ENCODE measurements around the gene ZNF74.
"Not testable (repeated sequence)": the region's sequence is repeated elsewhere in the genome, so short reads cannot be mapped to it uniquely, and the experiment has no call there.

ZNF74 gene

DNA sequence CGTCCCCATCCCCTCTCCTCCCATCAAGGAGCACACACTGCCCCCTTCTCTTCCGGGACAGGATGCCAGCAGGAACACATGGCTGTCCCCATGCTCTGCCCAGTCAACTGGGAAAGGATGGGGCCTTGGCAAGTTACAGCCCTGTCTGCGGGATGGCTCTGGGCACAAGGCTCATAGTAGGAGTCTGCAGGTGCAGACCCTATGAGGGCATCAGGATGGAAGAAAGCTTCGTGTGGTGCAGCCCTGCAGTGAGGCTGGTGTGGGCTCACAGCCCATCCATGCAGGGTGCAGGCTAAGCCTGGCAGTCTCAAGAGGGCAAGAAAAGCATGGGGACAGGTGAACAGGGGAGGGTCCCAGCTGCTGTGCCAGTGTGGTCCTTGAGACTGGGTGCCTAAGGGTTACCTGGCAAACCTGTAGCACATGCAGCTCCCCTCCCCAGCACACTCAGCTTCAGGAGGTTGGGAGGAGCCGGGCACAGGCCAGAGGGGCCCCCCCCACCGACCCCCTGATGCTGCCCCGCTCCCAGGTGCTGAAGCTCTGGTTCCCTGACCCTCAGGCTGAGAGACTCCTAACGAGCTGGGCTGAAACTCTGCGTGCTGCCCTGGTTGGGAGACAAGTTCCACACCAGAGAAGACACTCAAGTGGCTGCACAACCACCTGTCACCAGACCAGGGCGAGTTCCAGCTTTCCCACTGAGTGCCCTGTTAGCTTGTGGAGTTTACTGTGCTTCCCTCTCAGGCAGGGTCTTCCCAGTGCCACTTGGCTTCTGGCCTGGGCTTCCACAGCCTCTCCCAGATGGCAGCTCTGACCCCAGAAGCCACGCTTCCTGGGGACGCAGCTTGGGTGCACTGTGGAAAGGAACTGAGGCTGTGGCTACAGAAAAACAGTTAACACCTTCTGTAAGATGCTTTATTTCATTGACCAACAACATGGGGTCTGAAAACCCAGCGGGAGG lies 47.0 kb downstream of the ZNF74 start:
- in situ Hi-C loops (cut with MboI; ENCODE audit: low sequenced_read_pairs) = no loop called here

DNA sequence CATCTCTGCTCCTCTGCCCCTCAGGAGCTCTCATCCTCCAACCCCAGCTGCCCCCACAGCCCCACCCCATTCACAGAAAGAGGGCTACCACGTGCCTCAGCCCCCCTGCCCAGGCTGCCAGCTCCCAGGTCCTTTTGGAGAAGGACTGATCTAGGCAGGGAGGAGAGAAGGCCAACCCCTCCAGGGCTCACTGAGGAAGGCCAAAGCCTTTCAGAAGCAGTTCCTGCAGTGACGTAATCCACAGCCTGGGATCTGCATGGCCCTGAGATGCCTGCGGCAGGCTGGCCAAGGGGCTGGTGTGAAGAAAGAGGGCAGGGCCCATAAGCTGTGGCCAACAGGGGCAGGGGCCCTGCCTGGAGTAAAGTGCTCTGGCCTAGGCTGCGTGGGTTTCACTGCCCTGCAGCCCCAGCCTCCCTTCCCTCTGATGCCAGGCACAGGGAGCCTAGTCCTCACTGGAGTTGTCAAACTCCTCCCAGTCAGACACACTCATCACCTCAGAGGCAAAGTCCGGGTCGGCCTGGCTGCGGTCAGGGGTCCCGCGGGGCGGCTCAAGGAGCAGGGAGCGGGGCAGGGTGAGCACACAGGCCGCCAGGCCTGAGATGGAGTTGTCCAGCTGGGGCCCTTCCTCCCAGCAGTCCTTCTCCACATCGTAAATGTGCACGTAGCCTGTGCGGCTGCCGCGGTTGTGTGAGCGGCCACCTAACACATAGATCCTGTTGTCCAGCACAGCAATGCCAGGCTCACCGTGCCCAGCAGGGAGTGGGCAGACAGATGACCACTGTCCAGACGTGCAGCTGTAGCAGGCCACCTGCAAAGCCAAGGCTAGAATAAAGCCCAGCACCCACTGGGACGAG lies 47.9 kb downstream of the ZNF74 start:
- in situ Hi-C loops (cut with MboI; ENCODE audit: low sequenced_read_pairs) = no loop called here

DNA sequence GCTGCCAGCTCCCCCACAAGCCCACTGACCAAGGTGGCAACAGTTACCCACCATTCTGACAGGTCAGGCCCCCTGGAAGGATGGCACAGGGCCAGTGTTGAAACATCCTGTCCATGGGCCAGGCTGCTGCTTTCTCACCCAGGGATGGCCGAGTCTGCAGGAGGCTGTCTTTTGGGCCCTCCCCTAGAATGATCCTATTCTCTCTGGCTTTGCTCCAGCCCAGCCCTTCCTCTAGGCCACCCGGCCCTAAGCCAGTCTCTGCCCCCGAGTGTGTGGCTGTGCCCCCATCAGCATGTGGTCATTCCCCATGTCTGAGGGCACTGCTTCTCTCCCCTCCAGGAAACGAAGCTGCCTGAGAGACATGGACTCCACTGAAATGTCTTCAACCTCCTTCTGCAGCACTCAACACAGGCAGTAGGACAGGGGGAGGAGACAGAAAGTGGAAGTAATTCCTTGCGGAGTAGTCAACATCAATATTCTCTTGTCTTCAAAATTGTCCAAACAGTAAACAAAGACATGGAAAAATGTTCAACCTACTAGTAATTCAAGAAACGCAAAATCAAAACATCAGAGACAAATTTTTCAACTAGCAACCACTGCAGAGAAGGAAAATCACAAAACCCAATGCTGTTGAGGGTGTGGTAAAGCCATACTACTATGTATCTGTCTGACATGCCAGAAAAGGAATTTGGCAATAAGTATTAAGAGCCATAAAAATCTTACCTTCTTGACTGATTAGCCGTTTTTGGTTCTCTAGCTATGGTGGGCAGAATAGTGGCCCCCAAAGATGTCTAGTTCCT lies 48.7 kb downstream of the ZNF74 start:
- in situ Hi-C loops (cut with MboI; ENCODE audit: low sequenced_read_pairs) = no loop called here

DNA sequence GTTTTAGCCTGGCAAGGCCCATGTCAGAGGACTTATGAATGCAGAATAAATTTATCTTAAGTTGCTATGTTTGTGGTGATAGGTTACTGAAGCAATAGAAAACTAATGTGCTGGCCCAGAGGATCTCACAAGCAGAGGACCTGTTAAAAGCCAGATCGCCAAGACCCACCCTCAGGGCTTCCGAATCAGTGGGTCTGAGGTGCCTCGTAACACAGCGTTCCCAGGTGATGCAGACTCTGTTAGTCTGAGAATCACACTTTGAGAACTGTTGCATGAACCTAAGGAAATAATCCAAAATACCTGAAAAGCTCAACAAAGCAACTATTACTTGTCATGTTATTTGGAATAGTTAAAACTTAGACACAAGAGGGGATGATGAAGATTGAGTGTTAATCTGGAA lies 50.4 kb downstream of the ZNF74 start:
- in situ Hi-C loops (cut with MboI; ENCODE audit: low sequenced_read_pairs) = no loop called here

DNA sequence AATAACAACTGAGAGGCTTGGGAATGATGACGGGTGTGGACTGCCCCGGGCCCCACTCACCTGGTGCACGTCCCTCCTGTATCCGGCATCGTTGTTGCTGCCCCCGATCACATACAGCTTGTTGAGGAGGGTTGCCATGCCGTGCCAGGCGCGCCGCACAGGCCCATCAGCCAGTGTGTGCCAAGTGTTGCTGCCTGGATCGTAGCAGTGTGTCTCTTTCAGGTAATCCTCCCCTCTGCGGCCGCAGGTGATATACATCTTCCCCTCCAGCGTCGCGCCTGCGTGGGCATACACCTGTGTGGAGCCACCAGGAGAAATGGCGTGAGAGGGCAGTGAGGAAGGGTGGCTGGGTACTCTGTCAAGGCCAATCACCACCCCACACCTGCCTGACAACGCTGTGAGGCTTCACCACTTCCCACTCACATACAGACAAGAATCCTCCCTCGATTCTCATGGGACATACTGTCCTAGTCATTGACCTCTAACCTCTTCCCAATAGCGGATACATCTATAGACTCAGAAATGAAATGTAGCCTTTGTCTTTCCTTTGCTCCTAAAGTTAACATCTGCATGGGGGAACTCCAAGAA lies 52.5 kb downstream of the ZNF74 start:
- in situ Hi-C loops (cut with MboI; ENCODE audit: low sequenced_read_pairs) = no loop called here

DNA sequence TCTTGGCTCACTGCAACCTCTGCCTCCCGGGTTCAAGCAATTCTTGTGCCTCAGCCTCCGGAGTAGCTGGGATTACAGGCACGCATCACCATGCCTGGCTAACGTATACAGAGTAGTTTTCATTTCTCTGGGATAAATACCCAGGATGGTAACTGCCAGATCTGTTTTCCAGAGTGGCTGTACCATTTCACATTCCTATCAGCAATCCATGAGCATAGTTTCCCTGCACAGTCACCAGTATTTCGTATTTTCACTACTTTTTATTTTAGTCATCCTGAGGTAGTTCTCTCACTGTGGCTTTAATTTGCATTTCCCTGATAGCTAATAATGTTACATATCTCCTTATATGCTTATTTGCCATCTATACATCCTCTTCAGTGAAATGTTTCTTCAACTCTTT lies 54.7 kb downstream of the ZNF74 start:
- in situ Hi-C loops (cut with MboI; ENCODE audit: low sequenced_read_pairs) = no loop called here

DNA sequence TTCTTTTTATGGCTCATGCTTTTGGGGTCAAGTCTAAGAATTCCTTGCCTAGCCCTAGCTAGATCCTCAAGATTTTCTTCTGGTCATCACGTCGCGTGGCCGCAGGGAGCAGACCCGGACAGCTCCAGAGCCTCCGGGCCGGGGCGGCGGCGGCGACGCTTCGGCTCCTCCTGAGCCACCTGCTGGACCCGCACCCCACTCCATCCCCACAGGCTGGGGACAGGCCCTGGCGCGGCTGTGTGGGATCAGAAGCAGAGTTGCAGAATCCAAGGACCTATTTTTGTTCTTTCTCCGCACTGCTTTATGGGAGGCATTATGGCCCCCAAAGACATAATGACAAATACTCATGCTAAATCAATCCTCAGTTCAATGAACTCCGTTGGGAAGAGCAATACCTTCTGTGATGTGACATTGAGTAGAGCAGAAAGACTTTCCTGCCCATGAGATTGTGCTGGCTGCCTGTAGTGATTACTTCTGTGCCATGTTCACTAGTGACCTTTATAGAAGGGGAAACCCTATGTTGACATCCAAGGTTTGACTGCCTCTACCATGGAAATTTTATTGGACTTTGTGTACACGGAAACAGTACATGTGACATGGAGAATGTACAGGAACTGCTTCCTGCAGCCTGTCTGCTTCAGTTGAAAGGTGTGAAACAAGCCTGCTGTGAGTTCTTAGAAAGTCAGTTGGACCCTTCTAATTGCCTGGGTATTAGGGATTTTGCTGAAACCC lies 56.0 kb downstream of the ZNF74 start:
- in situ Hi-C loops (cut with MboI; ENCODE audit: low sequenced_read_pairs) = no loop called here

DNA sequence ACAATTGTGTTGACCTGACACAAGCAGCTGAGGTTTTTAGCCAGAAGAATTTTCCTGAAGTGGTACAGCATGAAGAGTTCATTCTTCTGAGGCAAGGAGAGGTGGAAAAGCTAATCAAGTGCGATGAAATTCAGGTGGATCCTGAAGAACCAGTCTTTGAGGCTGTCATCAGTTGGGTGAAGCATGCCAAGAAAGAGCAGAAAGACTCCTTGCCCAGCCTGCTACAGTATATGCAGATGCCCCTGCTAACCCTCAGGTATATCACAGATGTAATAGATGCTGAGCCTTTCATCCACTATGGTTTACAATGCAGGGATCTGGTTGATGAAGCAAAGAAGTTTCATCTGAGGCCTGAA lies 56.6 kb downstream of the ZNF74 start:
- in situ Hi-C loops (cut with MboI; ENCODE audit: low sequenced_read_pairs) = no loop called here

DNA sequence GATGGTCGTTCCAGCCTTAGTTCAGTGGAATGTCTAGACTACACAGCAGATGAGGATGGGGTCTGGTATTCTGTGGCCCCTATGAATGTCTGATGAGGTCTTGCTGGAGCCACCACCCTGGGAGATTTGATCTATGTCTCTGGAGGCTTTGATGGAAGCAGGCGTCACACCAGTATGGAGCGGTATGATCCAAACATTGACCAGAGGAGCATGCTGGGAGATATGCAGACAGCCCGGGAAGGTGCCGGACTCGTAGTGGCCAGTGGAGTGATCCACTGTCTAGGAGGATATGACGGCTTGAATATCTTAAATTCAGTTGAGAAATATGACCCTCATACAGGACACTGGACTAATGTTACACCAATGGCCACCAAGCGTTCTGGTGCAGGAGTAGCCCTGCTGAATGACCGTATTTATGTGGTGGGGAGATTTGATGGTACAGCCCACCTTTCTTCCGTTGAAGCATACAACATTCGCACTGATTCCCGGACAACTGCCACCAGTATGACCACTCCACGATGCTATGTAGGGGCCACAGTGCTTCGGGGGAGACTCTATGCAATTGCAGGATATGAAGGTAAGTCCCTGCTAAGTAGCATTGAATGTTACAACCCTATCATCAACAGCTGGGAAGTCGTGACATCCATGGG lies 57.3 kb downstream of the ZNF74 start:
- in situ Hi-C loops (cut with MboI; ENCODE audit: low sequenced_read_pairs) = not testable (repeated sequence)

DNA sequence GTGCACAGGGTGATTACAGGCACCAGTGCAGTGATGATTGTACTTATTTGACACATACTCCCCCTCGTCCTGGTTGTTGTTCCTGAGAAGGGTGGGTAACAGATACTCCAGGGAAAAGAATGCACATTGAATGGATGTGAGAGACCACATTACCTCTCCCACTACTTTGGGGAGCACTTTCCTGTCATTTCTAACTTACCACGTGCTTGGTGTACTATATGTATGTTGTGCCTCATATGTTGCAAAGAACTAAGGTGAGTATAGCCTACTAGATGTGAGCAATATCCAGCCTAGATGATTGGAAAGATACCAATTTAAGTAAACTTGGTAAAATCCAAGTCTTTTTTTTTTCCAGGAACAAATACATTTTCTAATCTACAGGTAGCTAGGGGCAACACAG lies 58.0 kb downstream of the ZNF74 start:
- in situ Hi-C loops (cut with MboI; ENCODE audit: low sequenced_read_pairs) = no loop called here

DNA sequence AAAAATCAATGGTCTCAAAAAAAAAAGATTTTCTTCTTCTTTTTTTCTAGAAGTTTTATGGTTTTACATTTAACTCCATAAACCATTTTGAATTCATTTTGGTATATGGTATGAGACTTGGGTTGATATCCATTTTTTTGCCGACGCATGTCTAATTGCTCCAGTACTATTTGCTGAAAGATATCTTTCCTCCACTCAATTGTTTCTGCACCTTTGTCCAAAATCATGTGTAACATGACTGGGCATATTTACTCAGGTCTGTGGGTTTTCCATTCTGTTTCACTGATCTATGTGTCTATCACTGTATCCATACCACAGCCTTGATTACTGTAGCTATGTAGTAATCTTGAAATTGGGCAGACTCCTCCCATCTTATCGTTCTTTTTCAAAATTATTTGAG lies 59.3 kb downstream of the ZNF74 start:
- in situ Hi-C loops (cut with MboI; ENCODE audit: low sequenced_read_pairs) = no loop called here

DNA sequence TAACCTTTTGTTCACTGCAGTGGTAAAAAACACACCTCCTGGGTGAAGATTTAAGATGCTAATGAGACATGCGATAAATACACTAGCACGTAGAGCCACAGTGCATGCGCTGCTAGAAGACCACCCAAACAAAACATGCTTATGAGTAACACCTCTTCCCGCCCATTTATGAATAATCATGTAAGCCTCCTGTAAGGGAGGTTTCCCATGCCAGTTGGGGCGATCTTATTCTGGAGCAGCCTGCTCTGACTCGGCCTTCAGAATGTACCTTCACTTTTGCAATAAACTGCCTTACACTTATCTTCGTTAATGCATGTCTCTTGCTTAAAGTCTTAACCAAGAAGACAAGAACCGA lies 61.7 kb downstream of the ZNF74 start:
- in situ Hi-C loops (cut with MboI; ENCODE audit: low sequenced_read_pairs) = no loop called here

DNA sequence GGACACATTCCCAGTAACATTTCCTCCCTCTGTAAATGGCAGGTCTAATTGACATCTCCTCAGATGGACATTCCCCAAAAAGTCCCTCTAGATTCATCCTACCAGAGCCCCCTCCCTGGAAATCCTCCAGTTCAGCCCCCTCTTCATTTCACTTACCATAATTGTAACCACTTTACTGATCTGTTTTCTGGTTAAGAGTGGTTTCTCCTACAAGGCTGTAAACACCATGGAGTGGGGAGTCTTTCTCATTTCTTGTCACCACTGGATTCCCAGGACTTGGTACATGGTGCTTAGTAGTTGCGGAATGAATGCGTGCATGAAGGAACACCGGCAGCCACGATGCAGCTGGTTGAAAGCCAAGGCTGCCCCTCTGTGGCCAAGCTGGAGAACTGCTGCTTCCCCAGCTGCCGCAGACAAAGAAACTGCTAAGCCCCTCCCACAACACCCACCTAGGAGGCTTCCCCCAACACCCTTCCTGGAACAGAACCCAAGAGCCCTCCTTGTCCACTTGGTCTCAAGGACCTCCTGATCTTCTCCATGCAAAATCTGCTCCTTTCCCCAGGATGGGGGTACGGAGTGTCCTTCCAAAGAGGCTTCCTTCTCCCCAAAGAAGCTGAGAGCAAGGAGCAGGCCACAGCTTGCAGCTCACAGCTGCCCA lies 62.2 kb downstream of the ZNF74 start:
- in situ Hi-C loops (cut with MboI; ENCODE audit: low sequenced_read_pairs) = no loop called here

DNA sequence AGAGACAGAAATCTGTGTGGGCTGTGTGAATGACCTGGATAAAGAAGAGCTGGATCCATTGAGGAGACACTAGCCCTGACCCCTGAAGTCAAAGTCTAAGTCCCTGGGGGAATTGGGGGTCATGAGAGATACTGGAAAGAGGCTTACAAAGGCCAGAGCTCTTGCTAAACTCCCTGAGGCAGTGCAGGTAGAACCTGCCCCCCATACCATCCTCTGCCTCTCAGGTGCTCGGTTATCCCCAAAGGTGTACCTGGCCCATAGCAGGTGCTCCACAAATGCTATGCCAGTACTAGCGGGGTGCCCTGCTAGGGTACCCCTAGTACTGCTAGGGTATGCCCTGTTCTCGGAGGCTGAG lies 62.7 kb downstream of the ZNF74 start:
- in situ Hi-C loops (cut with MboI; ENCODE audit: low sequenced_read_pairs) = no loop called here

DNA sequence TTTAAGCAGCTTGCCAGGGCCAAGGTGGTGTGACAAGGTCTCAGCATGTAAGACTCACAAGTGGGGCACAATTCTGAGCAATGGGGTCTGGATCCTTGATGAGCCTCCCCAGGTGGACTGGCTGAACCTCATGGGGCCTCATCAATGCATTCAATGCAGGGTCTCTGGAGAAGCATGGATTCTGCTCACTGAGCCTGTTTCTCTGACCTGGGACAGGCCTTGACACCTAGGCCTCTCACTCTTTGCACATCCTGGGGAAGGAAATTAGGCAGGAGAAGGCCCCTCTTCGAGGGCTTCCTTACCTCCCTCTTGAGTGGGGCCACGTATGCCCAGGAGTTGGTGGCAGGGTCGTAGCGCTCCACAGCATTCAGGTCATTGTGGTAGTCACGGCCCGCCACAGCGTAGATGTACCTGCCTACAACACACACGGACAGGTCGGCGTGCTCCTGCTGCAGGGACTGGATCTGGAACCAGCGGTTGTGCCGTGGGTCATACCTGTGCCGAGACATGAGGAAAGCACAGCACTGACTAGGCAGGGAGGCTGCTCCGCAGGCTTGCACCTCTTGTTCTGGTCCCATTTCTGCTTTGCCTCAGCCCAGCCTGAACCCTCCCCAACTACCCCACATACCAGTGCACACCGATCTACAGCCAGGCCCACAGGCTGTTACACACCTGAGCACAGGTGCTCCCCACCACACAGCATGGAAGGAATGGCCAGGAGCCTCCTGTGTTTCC lies 63.7 kb downstream of the ZNF74 start:
- in situ Hi-C loops (cut with MboI; ENCODE audit: low sequenced_read_pairs) = no loop called here
